ENCODE data around the gene TNNI3K.

Gene TNNI3K

DNA sequence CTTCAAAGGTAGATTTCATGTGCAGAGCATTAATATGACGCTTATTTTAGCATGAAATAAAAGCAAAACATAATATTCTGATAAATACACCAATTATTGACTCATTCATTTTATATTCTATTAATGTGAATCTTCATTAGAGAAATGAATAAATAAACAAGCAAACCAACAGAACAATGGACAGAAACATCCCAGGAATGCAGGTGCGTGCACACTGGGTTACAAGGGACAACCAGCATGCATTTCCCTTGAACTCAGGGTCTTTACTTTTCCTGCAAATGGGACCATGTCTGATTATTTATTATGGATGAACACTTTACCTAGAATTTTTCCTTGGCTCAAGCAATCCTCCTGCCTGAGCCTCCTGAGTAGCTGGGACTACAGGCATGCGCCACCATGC is 263.7 kb downstream of the TNNI3K start:
- DNase-seq (ENCODE audit: low read depth in 1 of 2, low spot score in 1 of 2): no peak

GRCh38 chr1:74502432-74502831 is 267.2 kb downstream of the TNNI3K start:
- DNase-seq (ENCODE audit: low read depth in 1 of 2, low spot score in 1 of 2): no peak

DNA sequence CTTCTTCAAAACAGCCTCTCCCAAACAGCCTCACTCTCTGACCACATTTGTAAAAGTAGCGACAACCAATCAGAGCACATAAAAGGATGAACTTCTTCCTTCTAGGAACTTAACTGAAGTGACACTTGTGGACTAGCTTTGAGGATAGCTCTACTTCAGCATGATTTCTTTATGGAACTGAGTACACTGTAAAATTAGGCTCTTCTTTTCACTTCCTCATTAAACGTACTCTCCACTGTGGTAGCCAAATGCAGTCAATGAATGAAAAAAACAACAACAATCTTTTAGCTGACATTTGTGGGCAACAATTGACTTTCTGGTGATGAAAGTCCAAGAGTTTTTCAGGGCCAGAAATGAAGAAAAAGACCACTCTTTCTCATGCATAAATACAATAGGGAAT is 267.7 kb downstream of the TNNI3K start:
- DNase-seq (ENCODE audit: low read depth in 1 of 2, low spot score in 1 of 2): no peak

- no peak for DNase-seq (ENCODE audit: low read depth in 1 of 2, low spot score in 1 of 2)
These were observed 269.1 kb downstream of the TNNI3K start for GRCh38 chr1:74504125-74504932.

GRCh38 chr1:74504933-74505512 is 269.8 kb downstream of the TNNI3K start:
- DNase-seq (ENCODE audit: low read depth in 1 of 2, low spot score in 1 of 2): no peak

DNA sequence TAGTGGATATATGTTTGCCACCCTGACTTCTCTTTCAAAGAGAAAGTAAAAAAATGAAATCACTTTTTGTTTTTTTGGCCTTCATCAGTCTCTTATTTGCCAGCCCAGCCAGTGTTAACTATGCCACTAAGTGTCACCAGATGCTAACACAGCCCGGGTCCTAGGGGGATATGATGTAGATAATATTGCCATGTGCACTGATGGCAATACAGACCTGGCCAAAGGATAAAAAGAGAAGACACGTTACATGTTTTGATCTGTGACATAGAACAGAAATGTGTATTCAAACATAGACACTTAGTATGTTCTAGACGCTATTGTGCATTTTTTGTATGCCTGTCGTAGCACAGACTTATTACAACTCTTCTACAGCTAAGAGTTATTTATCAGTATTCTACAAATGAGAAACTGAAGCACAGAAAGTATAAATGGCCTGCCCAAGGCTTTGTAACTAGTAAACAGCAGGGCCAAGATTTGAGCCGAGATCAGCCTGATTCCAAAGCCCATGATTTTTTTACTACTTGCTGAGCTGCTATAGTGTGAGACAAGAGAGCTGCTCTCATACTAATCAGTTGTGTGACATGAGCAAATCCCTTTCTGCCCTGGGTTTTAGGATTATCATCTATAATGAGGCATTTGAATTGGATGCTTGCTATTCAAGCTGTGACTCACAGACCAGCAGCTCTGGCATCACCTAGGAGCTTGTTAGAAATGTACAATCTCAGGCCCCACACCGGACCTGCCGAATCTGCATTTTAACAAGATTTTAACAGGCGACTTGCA is 270.9 kb downstream of the TNNI3K start:
- no peak for DNase-seq (ENCODE audit: low read depth in 1 of 2, low spot score in 1 of 2)

GRCh38 chr1:74508449-74508848 is 273.3 kb downstream of the TNNI3K start:
- DNase-seq (ENCODE audit: low read depth in 1 of 2, low spot score in 1 of 2): no peak

- no peak for DNase-seq (ENCODE audit: low read depth in 1 of 2, low spot score in 1 of 2)
These were observed 277.2 kb downstream of the TNNI3K start, which contains the start of gene LRRC53 for GRCh38 chr1:74512170-74512915. TSS of gene LRRC53 (minus strand) at chr1:74512611. CDS start at chr1:74483349, 29,262 bp downstream.

DNA sequence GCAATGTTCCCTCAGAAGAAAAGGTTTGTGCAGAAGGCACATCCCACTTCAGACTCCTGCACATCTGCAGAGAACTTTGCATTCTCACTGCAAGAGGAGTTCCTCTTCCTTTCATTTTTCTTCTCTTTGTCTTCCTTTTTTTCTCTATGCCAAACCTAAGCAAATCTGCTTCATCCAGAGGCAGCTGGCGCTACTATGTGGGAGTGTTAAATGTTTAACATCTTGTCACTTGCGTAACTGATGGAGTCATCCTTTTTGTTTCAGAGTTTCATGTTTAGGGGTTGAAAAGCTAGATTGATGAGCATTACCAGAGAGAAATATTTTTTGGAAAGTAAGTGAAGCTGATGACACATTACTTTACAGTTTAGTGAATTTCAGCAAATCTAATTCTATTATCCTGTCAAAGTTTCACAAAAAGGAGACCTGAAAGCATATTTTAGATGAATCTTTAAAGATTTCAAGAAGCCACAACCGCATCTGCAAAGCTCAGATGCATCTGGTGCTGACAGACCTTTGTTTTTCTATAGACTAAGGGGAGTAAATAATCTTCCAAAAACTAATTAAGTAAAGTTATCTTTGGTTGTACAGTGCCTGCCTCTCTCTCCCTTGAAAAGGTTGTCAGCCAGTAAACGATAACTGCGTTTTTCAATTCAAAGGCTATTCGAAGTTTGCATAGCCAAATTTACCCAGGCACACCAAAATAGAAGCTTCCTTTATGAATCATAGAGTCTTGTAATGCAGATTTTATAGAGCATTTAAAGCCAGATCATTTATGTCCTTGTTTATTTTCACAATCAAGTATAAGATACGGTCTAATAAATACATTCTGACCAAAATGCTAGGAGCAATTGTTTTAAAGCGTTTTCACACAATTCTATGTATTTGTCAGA is 278.5 kb downstream of the TNNI3K start:
- DNase-seq (ENCODE audit: low read depth in 1 of 2, low spot score in 1 of 2): no peak

DNA sequence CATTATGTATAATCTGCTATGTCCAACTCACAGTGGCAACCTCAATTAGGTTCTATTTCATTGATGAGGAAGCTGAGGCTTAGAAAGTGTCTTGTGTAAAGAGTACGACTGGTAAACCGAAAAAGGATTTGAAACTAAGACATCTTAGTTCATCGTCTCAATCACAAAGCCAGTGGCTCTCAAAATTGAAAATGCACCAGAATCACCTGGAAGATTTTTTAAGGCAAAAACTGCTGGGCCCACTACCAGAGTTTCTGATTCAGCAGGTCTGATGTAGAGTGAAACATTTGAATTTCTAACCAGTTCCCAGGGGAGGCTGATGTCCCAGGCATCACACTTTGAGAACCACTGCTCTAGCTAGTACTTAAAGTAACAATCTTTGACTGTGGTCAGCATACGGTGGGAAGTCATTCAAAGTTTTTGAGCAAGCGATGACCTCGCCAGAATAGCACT is 282.4 kb downstream of the TNNI3K start:
- no peak for DNase-seq (ENCODE audit: low read depth in 1 of 2, low spot score in 1 of 2)

DNA sequence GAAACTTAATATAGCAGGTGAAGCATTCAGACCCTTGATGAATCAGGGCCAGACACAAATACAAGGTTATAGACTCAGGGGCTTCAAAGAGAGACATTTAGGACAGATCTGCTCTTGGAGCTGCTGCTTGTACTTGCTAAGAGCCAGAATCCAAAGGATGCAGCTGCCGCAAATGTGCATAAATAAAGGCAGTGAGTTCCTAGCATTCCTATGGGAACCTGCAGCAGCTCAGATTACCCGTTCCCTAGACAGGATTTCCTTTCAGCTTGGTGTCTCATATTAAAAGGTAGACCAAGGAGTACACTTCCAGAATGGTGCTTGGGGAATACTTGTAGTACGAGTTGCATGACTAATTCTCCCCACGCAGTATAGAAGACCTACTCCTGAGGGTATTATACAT is 287.0 kb downstream of the TNNI3K start:
- DNase-seq (ENCODE audit: low read depth in 1 of 2, low spot score in 1 of 2): no peak

DNA sequence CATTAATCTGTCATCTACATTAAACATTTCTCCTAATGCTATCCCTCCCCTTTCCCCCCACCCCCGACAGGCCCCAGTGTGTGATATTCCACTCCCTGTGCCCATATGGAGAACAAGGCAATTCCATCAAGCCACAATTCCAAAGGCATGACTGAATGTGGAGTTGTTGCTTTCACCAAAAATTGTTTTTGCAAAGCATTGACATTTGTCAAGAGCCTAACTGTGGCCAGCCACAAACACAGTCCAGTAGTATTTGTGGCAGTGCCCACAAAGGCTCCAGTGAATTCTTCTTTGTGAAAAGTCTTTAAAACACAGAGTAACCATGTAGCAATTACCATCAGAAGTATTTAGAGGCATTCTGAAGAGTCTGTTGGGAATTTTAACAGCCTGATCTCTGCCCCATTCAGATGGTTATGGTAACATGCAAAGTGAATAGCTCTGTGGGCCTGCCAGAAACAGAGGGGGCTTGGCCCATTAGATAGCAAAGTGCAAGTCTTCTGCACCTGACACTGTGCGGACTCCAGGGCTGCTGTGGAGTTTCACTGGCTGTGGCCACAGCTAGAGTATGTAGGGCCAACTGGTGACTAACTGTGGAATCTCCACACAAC is 288.8 kb downstream of the TNNI3K start:
- no peak for DNase-seq (ENCODE audit: low read depth in 1 of 2, low spot score in 1 of 2)

DNA sequence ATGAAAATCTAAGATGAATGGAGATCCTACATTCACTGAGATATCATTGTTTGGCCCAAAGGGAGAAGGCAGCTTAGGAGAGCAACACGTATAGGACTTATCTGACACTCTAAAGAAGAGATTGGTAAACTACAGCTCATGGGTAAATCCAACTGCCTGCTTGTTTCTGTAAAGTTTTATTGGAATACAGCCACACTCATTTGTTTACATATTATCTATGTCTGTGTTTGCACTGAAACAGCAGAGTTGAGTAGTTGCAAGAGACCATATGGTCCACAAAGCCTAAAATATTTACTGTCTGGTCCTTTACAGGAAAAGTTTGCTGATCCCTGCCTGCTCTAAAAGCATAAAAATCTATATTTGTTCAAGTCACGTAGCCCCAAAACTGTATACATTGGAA is 291.5 kb downstream of the TNNI3K start:
- no peak for DNase-seq (ENCODE audit: low read depth in 1 of 2, low spot score in 1 of 2)

GRCh38 chr1:74528123-74528522 is 292.9 kb downstream of the TNNI3K start:
- no peak for DNase-seq (ENCODE audit: low read depth in 1 of 2, low spot score in 1 of 2)

DNA sequence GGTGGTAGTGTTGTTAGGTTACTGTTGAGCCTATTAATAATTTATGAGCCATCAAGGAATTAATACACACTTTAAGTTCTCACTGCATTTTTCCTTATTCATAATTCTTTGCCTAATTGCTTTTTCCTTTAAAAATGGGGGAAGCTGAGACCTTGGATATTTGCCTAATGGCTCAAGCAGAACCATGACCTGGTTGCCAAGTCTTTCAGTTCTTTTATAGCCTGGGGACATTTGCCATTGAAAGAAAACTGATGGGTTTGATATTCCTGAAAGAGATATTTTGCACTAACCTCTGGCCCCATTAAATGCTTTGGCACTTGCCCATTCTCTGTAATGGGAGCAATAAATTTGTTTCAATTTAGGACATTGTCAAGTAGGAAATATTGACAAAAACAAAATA is 295.7 kb downstream of the TNNI3K start:
- DNase-seq (ENCODE audit: low read depth in 1 of 2, low spot score in 1 of 2): no peak

DNA sequence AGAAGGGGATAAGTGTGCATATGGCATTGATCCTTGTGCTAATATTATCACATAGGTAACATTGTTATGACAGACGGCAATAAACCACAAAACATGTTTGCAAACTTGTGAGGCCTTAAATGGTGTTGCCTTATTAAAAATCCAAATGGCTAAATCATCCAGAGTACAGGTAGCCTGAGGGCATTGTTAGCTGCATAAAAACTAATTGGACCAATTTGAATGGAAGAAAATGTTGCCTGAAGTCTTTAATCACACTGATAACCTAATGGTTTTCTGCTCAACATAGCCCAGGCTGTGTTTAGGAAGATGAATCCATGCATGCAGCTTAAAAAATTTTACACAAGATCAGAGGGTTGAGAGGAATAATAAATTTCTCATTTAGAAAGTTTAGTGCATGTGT is 296.6 kb downstream of the TNNI3K start:
- DNase-seq (ENCODE audit: low read depth in 1 of 2, low spot score in 1 of 2): no peak

DNA sequence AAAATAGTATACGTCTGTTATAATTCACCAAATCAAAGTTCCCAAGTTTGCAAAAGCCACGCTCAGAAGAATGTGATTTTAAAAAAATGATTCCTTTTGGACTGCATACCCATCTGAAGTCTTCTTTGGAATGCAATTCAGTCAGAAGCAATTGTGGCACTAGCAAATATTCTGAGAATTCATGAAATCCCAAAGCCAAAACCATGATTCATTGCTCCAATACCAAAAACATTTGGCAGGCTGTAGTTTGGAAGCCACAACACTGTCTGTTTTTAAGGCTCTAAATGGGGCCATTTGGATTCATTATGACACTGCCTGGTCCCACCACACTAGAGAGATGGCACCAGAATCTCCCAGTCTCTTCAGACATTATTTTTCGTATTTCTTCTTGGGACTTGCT is 299.1 kb downstream of the TNNI3K start:
- no peak for DNase-seq (ENCODE audit: low read depth in 1 of 2, low spot score in 1 of 2)

GRCh38 chr1:74545821-74546220 is 310.6 kb downstream of the TNNI3K start:
- DNase-seq (ENCODE audit: low read depth in 1 of 2, low spot score in 1 of 2): no peak

DNA sequence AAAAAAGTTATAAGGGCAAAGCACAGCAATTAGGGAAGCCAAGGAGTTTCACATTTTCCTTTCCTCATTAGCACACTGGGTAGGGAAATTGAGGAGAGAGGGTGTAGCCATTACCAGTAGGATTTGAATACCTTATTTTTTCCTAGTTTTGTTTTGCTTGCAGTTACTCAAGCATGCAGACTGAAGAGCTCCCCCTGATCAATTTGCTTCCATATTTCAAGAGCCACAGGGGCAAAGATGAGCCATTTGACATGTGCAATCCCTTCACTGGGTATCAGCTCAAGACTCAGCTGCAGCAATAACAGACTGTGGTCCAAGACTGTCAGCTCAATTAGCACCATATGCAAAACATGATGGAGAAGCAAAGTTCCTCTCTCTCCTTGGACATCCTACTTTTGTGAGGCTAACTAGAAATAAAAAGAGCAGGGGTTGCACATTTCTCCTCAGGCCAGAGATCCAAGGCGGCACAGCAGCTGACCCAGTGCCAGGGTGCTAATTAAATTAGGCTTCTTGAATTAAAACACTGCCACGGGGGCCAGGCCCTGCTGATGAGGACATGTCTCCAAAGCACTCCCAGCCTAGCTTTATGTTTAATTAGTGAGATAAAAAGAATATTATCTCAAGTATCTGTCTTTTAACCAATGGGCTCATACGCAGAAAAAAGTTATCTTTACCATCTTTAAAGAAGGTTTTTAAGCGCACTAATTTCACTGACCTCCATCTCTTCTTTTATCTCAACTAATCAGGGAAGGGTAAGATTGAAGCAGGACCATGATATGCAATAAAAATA is 314.0 kb downstream of the TNNI3K start:
- DNase-seq (ENCODE audit: low read depth in 1 of 2, low spot score in 1 of 2): no peak
